GM21390 (cell line): Measurements from ENCODE around the gene RNF6.

Experiments
- ATAC-seq: cut with Tn5 transposase; IDR thresholded peaks from one replicate; pipeline ENCODE4 v1.9.1; 2021; ENCODE audit not compliant: unreplicated experiment

The RNF6 gene

DNA sequence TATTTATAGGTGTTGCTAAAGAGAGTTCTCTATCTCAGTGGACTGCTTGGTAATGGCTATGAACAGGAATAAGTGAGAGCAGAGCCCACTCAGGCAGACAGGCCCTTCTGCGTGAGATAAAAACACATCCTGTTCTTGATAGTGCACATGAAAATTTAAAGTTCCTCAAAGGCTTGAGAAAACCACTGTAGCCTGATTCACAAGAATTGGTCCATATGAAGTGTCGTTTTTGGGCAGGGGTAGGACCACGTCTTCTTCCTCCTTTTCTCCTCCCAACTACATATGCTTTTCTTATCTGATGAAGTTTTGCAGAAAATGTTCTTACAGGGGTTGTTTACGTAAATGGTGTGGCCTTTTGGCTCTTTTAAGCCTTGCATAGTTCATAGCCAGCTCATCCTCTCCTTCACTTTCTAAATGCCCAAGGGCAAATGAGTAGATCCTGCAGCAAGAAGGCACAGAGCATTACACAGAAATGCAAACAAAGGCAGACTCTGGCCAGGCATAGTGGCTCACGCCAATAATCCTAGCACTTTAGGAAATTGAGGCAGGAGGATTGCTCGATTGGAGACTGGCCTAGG lies 53.8 kb downstream of the RNF6 start:
- ATAC-seq: no peak

DNA sequence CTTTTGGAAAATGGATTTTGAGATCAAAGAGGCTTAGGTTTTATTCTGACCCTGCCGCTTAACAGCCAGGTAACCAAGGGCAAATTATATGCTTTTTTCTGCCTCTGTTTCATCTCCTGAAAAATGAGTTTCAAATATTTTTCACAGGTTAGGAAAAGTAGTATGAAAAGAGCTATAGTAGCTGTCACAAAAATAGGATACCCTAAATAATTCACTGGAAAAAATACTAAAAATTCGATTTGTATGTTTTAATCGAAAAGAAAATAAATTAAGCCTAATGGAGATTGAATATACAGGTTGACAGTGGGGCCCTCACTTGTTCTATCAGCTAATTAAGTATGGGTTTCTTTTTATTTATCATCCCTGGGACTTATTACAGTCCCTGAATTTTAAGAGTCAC lies 58.3 kb downstream of the RNF6 start:
- ATAC-seq: no peak
